H1 (cell line): ENCODE measurements around the gene TENT4A.

Experiments
- CTCF ChIP-seq, 3 experiments: IDR thresholded peaks; 1 replicate in 2 of 3; 2 replicates in 1 of 3; pipeline versions ENCODE4 v1.5.1 to v1.6.1; 2011; ENCODE audit warnings: low read length in 3 of 3, mild to moderate bottlenecking in 3 of 3, inconsistent platforms in 2 of 3, low read depth in 1 of 3, moderate library complexity in 1 of 3; ENCODE audit not compliant: insufficient read depth in 1 of 3; ENCODE audit errors: control extremely low read depth in 1 of 3
- E2F6 ChIP-seq: IDR thresholded peaks from 2 replicates; pipeline ENCODE4 v1.6.1; 2012; ENCODE audit warnings: inconsistent platforms
- JUN ChIP-seq: IDR thresholded peaks from 2 replicates; pipeline ENCODE4 v1.6.1; 2011; ENCODE audit warnings: low read depth, mild to moderate bottlenecking, improper control_type of control experiment, low read length
- POLR2AphosphoS5 ChIP-seq: IDR thresholded peaks from 2 replicates; pipeline ENCODE4 v1.6.1; 2011; ENCODE audit warnings: low read depth, low read length
- RFX5 ChIP-seq: IDR thresholded peaks from 2 replicates; pipeline ENCODE4 v1.6.1; 2011; ENCODE audit warnings: low read depth, low read length, improper control_type of control experiment, borderline replicate concordance

GRCh38 chr5:6676702-6677101, 36.5 kb upstream of the TENT4A start:
- no peak for TF ChIP-seq CTCF (IDR thresholded peaks at IDR 0.05; ENCODE audit: control extremely low read depth in 1 of 3, insufficient read depth in 1 of 3, low read depth in 1 of 3, low read length in 3 of 3)
- no peak for TF ChIP-seq JUN
- no peak for TF ChIP-seq RFX5
- TF ChIP-seq E2F6, result no peak
- TF ChIP-seq POLR2AphosphoS5, result no peak
